Measurements from ENCODE around the gene AJUBA.
"Not testable (repeated sequence)": the region's sequence is repeated elsewhere in the genome, so short reads cannot be mapped to it uniquely, and the experiment has no call there.

AJUBA gene

DNA sequence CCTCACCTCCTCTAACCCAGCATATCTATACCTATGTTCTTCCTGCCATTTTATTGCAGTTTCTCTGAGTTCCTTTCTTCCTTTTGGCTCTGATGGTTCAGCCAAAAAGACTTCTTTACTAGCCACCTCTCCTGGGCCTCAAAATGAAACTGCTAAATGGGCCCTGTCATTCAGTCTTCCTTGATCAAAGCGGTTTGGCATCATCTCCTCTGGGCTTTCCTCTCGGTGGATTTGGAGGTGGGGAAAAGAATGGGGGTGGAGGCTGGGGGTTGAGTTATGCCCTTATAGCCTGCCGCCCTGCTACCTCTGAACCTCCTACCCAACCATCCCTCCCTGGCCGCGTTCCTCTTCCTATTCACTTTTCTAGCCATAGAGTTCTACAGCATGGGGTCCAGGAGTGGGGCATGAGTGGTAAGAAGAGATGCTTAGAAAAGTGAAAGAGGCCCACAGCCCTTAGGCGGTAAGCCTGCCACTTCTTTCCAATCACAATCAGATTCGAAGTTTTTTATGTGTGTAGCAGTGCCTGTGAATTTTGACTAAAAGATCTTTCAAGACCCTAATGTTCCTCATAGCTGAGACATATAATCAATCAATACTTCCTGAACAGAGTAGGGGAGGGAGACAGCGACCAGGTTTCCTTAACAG lies 2.5 kb downstream of the AJUBA start:
- no peak for DNase-seq (ENCODE audit: low read depth)

GRCh38 chr14:22978981-22979671 lies 3.2 kb downstream of the AJUBA start:
- DNase-seq (ENCODE audit: low read depth): no peak

GRCh38 chr14:22978487-22978837 lies 3.9 kb downstream of the AJUBA start:
- DNase-seq (ENCODE audit: low read depth): no peak

GRCh38 chr14:22977684-22978486 lies 4.5 kb downstream of the AJUBA start:
- DNase-seq (ENCODE audit: low read depth): no peak

GRCh38 chr14:22977434-22977683 lies 5.0 kb downstream of the AJUBA start:
- DNase-seq (ENCODE audit: low read depth): no peak

DNA sequence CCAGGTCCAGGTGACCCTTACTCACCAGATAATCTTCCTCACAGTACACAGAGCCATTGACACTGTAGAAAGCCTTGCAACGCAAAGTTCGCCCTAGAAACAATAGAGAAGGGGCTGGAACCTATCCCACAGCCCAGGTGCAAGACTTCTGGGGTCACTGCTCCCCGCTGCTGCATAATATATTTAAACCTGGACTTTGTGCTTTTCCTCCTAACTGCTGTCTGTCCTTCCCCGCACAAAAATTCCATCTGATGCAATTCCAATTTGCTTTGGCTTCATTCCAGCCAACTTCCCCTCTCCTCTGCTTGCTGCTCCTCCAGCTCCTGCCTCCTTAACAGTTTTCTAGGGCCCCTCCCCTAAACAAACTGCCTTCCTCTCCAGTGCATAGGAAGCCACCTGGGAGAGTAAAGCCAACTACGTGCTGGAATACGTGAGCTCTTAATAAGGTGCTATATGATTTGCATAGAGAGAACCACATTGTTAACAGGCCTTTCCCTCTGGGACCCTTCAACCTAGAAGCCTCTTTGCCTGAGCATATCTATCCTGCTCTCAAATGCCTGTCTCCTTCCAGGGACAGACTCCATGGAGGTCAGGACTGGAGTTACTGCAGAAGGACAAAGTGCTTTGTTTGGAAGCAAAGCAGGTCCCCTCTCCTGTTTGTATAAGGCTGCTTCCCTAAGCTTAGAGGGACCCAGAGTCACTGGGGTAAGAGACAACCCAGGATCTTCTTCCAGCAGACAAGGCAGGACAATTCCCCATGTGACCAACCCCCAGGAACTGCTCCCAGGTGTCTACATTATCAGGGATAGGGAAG lies 5.5 kb downstream of the AJUBA start:
- DNase-seq (ENCODE audit: low read depth): no peak

GRCh38 chr14:22974530-22975313 lies 7.6 kb downstream of the AJUBA start:
- DNase-seq (ENCODE audit: low read depth): no peak

DNA sequence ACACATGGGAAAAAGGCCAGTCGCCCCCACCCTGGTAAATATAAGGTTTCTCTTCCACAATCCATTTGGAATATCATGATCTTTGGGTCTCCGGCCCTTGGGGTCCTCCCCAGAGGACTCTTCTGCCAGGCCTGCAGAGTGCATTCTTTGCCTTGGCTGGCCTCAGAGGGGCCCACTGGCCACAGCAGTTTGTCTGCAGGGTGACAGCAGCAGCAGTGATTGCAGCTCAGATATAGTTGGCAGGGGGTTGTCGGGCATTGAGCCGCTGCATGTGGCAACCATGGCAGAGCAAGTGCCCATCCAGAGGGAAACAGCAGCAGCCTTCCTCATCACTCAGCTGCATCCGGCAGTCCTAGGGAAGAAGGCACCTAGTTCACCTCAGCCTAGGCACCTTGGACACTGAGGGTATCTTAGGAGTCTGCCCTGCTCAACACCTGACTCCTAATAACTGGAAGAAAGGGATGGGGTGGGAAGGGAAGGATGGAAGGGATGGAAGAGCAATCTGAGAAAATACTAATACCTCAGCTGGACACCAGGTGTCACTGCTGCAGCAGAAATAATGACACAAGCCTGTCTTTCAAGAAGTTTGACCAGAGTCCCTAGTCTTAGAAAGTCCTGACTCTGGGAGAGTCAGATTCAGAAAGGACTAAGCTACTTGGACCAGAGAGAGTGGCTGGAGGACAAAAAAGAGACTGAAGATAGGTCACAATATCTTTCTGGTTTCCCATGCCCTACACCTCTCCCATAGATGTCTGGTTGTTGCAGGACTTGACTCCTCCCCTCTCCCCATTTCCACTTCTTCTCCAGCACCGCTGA lies 8.9 kb downstream of the AJUBA start:
- peak; percentile 11 for DNase-seq (ENCODE audit: low read depth)

DNA sequence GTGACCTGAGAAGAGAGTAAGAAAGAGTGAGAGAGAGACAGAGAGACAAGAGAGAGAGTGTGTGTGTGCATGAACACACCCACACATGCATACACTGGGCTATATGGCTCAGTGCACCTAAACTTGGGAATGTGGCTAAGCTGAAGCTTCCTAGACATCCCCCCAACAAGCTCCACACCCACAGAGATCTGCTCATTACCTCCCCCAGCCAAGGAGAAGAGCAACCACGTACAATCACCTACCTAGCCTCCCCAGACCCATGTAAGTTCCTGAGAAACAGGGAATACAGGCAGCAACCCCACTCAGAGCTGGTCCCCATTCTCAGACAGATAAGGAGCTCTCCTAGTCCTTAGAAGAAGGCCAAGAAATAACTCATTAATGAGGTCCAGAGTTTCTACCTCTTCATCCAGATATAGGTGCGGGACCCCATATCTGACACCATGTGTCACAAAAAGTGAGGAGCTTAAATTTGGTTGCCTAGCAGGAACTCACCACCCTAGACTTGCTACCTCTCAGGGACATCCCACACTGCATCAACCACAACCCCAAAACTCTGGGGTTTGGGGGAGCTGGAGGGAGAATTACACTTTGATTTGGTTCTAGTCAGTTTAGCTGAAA lies 9.9 kb downstream of the AJUBA start:
- DNase-seq (ENCODE audit: low read depth): no peak

DNA sequence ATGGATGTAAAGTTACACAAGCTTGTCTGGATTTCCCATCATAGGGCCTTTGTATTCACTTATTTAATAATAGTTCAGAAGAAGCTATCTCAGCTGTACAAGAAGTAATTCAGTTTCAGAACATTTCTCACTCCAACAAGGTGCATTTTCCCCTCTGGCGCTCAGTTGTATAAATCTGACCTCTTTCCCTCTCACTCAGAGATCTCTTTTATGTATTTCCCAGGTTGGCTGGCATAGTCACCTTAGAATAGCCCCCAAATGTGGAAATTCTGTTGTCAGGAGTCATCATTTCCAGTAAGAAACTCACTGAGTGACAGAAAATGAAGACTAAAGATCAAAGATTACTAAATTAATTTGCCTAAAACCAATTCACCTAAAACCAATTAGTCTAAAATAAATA lies 11.2 kb downstream of the AJUBA start:
- no peak for DNase-seq (ENCODE audit: low read depth)

GRCh38 chr14:22966783-22967269 lies 15.5 kb downstream of the AJUBA start:
- no peak for DNase-seq (ENCODE audit: low read depth)

DNA sequence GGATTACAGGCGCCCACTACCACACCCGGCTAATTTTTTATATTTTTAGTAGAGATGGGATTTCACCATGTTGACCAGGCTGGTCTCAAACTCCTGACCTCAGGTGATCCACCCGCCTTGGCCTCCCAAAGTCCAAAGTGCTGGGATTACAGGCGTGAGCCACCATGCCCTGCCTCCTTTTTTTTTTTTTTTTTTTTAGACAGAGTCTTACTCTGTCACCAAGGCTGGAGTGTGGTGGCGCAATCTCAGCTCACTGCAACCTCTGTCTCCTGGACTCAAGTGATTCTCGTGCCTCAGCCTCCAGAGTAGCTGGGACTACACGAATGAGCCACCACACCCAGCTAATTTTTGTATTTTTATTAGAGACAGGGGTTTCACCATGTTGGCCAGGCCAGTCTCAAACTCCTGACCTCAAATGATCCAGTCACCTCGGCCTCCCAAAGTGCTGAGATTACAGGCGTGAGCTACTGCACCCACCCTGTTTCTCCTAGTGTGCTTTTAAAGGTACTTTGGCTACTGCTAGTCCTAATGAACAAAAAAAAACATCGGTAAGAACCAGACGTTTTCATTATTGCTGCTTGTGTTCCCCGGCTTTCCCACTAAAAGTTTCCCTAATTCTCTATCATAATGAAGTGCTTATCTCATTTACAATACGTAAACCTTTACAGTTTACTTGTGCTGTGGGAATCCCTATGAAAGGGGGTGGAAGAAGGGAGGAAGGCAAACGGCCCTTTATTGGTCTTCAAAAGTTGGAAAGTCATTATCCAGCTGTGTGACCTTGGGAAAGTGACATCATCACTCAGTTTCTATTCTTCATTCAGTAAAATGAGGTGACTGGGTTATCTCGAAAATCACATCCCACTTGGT lies 16.2 kb downstream of the AJUBA start:
- not testable (repeated sequence) for DNase-seq (ENCODE audit: low read depth)

GRCh38 chr14:22962061-22962676 lies 20.2 kb downstream of the AJUBA start:
- no peak for DNase-seq (ENCODE audit: low read depth)

DNA sequence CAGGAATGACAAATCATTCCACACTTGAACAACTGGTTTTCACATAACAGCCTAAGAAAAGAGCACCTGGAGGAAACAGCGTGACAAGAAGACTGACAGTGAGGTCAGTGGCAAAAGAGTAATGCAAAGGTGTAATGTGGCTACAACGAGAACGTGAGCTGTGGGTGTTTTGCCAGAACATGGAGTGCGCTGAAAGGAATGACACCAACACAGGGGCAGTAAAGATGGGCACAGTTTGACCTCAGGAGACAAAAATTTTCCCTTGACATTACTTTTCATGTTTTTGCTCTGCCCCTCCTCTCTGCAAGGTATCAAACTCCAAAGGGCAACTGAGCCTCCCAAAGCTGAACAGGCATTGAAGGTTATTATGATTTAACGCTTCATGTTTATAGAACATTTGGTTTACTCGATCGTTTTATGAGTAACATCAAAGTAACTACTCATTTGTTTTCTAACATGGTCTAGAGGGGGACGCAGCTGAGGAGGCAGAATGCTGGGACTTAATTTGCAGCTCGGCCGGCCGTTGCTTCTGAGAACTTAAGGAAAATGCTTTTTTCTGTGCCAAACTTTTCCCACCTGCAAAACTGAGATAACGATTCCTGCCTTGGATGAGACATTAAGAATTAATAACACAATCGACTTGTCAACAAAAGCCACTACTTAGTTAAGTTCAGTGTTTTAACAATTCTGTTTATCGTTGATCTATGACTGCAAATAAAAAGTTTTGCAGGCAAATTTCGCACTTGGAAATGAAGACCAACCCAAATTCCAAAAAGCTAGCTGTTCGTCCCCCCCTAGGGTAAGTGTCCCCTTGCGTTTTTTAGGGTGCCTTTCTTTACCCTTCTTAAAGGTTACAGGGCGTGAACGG lies 26.4 kb downstream of the AJUBA start:
- DNase-seq (ENCODE audit: low read depth): no peak

- no peak for DNase-seq (ENCODE audit: low read depth)
Observed at GRCh38 chr14:22952418-22952817, 29.9 kb downstream of the AJUBA start.

DNA sequence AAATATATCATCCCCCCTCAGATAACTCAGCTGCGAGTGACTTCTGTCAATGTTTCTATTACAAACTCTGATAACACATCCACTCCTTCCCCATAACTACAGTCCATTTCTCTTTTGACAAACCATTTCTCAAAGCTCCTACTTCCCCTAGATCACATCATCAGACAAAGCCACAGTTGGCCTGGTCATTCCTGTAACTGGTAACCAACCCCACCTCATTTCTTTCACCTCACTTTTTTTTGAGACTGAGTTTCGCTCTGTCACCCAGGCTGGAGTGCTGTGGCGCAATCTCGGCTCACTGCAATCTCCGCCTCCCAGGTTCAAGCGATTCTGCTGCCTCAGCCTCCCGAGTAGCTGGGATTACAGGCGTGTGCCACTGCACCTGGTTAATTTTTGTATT lies 30.6 kb downstream of the AJUBA start:
- not testable (repeated sequence) for DNase-seq (ENCODE audit: low read depth)

DNA sequence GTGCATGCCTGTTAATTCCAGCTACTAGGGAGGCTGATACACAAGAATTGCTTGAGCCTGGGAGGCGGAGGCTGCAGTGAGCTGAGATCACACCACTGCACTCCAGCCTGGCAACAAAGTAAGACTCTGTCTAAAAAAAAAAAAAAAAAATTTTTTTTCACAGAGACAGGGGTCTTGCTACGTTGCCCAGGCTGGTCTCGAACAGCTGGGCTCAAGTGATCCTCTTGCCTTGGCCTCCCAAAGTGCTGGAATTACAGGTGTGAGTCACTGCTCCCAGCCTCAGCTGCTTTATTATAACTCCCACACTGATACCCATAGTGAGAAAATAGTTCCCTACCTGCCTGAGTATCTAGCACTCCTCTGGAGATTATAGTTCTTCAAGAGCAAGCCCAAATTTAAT lies 36.7 kb downstream of the AJUBA start:
- DNase-seq (ENCODE audit: low read depth): no peak

- DNase-seq (ENCODE audit: low read depth): no peak
Observed at GRCh38 chr14:22939684-22940083, 42.7 kb downstream of the AJUBA start.
